Measurements from ENCODE around the gene DUSP21.
"Not testable (repeated sequence)": the region's sequence is repeated elsewhere in the genome, so short reads cannot be mapped to it uniquely, and the experiment has no call there.

Gene DUSP21

GRCh38 chrX:44828008-44828605 lies 15.7 kb upstream of the DUSP21 start:
- no peak for TF ChIP-seq CTCF (IDR thresholded peaks at IDR 0.05; ENCODE audit: low read depth, low read length, missing control alignments)
- no peak for DNase-seq (ENCODE audit: low read depth)
- H3K4me3 ChIP-seq (ENCODE audit: low read depth, low read length), result no peak overlapping the region

GRCh38 chrX:44829832-44830231 lies 14.0 kb upstream of the DUSP21 start:
- DNase-seq (ENCODE audit: low read depth), result no peak
- no peak overlapping the region for H3K4me3 ChIP-seq (ENCODE audit: low read depth, low read length)
- TF ChIP-seq CTCF (IDR thresholded peaks at IDR 0.05; ENCODE audit: low read depth, low read length, missing control alignments), result no peak

- no peak for DNase-seq (ENCODE audit: low read depth)
- H3K4me3 ChIP-seq (ENCODE audit: low read depth, low read length), result no peak overlapping the region
- TF ChIP-seq CTCF (IDR thresholded peaks at IDR 0.05; ENCODE audit: low read depth, low read length, missing control alignments), result no peak
Observed at GRCh38 chrX:44842550-44843317, 1.1 kb upstream of the DUSP21 start.

GRCh38 chrX:44843318-44843702 lies 511 bp upstream of the DUSP21 start:
- no peak for TF ChIP-seq CTCF (IDR thresholded peaks at IDR 0.05; ENCODE audit: low read depth, low read length, missing control alignments)
- no peak for DNase-seq (ENCODE audit: low read depth)

GRCh38 chrX:44844204-44844603 lies 383 bp downstream of the DUSP21 start:
- no peak for TF ChIP-seq CTCF (IDR thresholded peaks at IDR 0.05; ENCODE audit: low read depth, low read length, missing control alignments)
- H3K4me3 ChIP-seq (ENCODE audit: low read depth, low read length), result no peak overlapping the region
- no peak for DNase-seq (ENCODE audit: low read depth)

More at GRCh38 chrX:44843318-44843702, 511 bp upstream of the DUSP21 start:
- no peak overlapping the region for H3K4me3 ChIP-seq (ENCODE audit: low read depth, low read length)

GRCh38 chrX:44850891-44851290 lies 7.1 kb downstream of the DUSP21 start:
- DNase-seq (ENCODE audit: low read depth), result not testable (repeated sequence)

GRCh38 chrX:44871114-44871645 lies 27.4 kb downstream of the DUSP21 start:
- no peak for TF ChIP-seq CTCF (IDR thresholded peaks at IDR 0.05; ENCODE audit: low read depth, low read length, missing control alignments)
- DNase-seq (ENCODE audit: low read depth), result no peak

More at GRCh38 chrX:44850891-44851290, 7.1 kb downstream of the DUSP21 start:
- H3K4me3 ChIP-seq (ENCODE audit: low read depth, low read length), result not testable (repeated sequence)

More at GRCh38 chrX:44871114-44871645, 27.4 kb downstream of the DUSP21 start:
- peak overlapping the region; percentile 79; the same call in 1 of the 2 replicates for H3K4me3 ChIP-seq (ENCODE audit: low read depth, low read length)
